Activated T-helper 17 cell treated with anti-CD3 and anti-CD28 coated beads, Interleukin-2, amount 50 U/mL, for 72 hours (primary cell): ENCODE data around the gene CXCR4. TPM values are rescaled to one million over a fixed set of nuclear protein-coding genes. Genes with fewer than 3 reads are reported as not detected.
A peak's percentile ranks its signal among the peaks of the same experiment; 100 is the strongest.
"Not testable (repeated sequence)": the region's sequence is repeated elsewhere in the genome, so short reads cannot be mapped to it uniquely, and the experiment has no call there.

Source experiments
- ATAC-seq: fragments of 150-1000 bp; cut with Tn5 transposase; replicated peaks from 2 replicates; pipeline ENCODE4 v1.10.0; 2021; ENCODE audit warnings: mild to moderate bottlenecking, moderate library complexity
- H3K27ac Mint-ChIP-seq: one replicate; pipeline ENCODE4 v1.8.0; 2022; ENCODE audit warnings: mixed read lengths
- H3K27me3 Mint-ChIP-seq: one replicate; pipeline ENCODE4 v1.8.0; 2022; ENCODE audit warnings: mixed read lengths
- H3K36me3 Mint-ChIP-seq: one replicate; pipeline ENCODE4 v1.8.0; 2022; ENCODE audit warnings: low read depth, mild to moderate bottlenecking, mixed read lengths
- H3K4me1 Mint-ChIP-seq: one replicate; pipeline ENCODE4 v1.8.0; 2022; ENCODE audit warnings: mixed read lengths
- H3K4me3 Mint-ChIP-seq: one replicate; pipeline ENCODE4 v1.8.0; 2022; ENCODE audit warnings: mild to moderate bottlenecking, mixed read lengths
- H3K9me3 Mint-ChIP-seq: one replicate; pipeline ENCODE4 v1.8.0; 2022; ENCODE audit warnings: mixed read lengths
- total RNA-seq, 2 donors: library from RNA; stranded (reverse); gene quantifications; one replicate each; pipeline ENCODE4 v1.2.3, GENCODE V29; 2022

CXCR4 gene
- total RNA-seq, 2 donors from 2014 or later, result 330 to 360 TPM

- Mint-ChIP-seq H3K27me3 (no peaks in the 10 kb centered on the region), H3K36me3 (peaks cover 63% of the 10 kb centered on the region), H3K27ac (peak overlapping the region; percentile 73), H3K4me3 (peak overlapping the region; percentile 94), H3K4me1 (peaks cover 28% of the 10 kb centered on the region), H3K9me3 (no peaks in the 10 kb centered on the region)
- ATAC-seq, result no peak
Observed at GRCh38 chr2:136113209-136113971, 4.6 kb downstream of the CXCR4 start.

GRCh38 chr2:136112317-136113208, 5.4 kb downstream of the CXCR4 start:
- no peak for ATAC-seq
- Mint-ChIP-seq H3K4me1 (peaks cover 28% of the 10 kb centered on the region), H3K27me3 (no peaks in the 10 kb centered on the region), H3K4me3 (no peak overlapping the region), H3K9me3 (no peaks in the 10 kb centered on the region), H3K27ac (peak overlapping the region; percentile 67), H3K36me3 (peaks cover 55% of the 10 kb centered on the region)

- Mint-ChIP-seq H3K4me1 (peaks cover 34% of the 10 kb centered on the region), H3K27me3 (no peaks in the 10 kb centered on the region), H3K4me3 (no peak overlapping the region), H3K9me3 (no peaks in the 10 kb centered on the region), H3K27ac (no peak overlapping the region), H3K36me3 (peaks cover 46% of the 10 kb centered on the region)
- no peak for ATAC-seq
Observed at GRCh38 chr2:136111711-136112110, 6.2 kb downstream of the CXCR4 start.

- Mint-ChIP-seq H3K27me3 (no peaks in the 10 kb centered on the region), H3K4me1 (peaks cover 33% of the 10 kb centered on the region), H3K27ac (no peak overlapping the region), H3K4me3 (no peak overlapping the region), H3K36me3 (peaks cover 34% of the 10 kb centered on the region), H3K9me3 (no peaks in the 10 kb centered on the region)
- no peak for ATAC-seq
Observed at GRCh38 chr2:136110526-136110925, 7.4 kb downstream of the CXCR4 start.

GRCh38 chr2:136108463-136108862, 9.5 kb downstream of the CXCR4 start:
- no peak for ATAC-seq
- Mint-ChIP-seq H3K36me3 (peaks cover 14% of the 10 kb centered on the region), H3K4me1 (peaks cover 15% of the 10 kb centered on the region)

GRCh38 chr2:136107051-136108033, 10.6 kb downstream of the CXCR4 start:
- peaks cover 3% of the 10 kb centered on the region for H3K36me3 Mint-ChIP-seq
- peak; percentile 82 for ATAC-seq
- H3K4me1 Mint-ChIP-seq, result peaks cover 8% of the 10 kb centered on the region
- H3K27ac Mint-ChIP-seq, result peak overlapping the region; percentile 31
- no peak overlapping the region for H3K4me3 Mint-ChIP-seq
- no peaks in the 10 kb centered on the region for H3K27me3 Mint-ChIP-seq
- H3K9me3 Mint-ChIP-seq, result no peaks in the 10 kb centered on the region

More at GRCh38 chr2:136108463-136108862, 9.5 kb downstream of the CXCR4 start:
- H3K27ac Mint-ChIP-seq, result no peak overlapping the region
- no peaks in the 10 kb centered on the region for H3K27me3 Mint-ChIP-seq
- H3K9me3 Mint-ChIP-seq, result no peaks in the 10 kb centered on the region
- H3K4me3 Mint-ChIP-seq, result no peak overlapping the region

- Mint-ChIP-seq H3K27ac (no peak overlapping the region), H3K4me1 (peaks cover 6% of the 10 kb centered on the region), H3K36me3 (no peaks in the 10 kb centered on the region), H3K27me3 (no peaks in the 10 kb centered on the region), H3K9me3 (no peaks in the 10 kb centered on the region), H3K4me3 (no peak overlapping the region)
- no peak for ATAC-seq
Observed at GRCh38 chr2:136106505-136106904, 11.4 kb downstream of the CXCR4 start.

GRCh38 chr2:136104977-136105376, 13.0 kb downstream of the CXCR4 start:
- H3K4me1 Mint-ChIP-seq, result peaks cover 17% of the 10 kb centered on the region
- ATAC-seq, result no peak
- H3K9me3 Mint-ChIP-seq, result peaks cover 5% of the 10 kb centered on the region
- H3K4me3 Mint-ChIP-seq, result no peak overlapping the region
- H3K27ac Mint-ChIP-seq, result no peak overlapping the region
- H3K36me3 Mint-ChIP-seq, result no peaks in the 10 kb centered on the region
- H3K27me3 Mint-ChIP-seq, result no peaks in the 10 kb centered on the region

- H3K27ac Mint-ChIP-seq, result peak overlapping the region; percentile 28
- no peaks in the 10 kb centered on the region for H3K36me3 Mint-ChIP-seq
Observed at GRCh38 chr2:136101042-136101441, 16.9 kb downstream of the CXCR4 start.

GRCh38 chr2:136098441-136098840, 19.5 kb downstream of the CXCR4 start:
- H3K36me3 Mint-ChIP-seq, result no peaks in the 10 kb centered on the region
- no peak for ATAC-seq
- no peaks in the 10 kb centered on the region for H3K27me3 Mint-ChIP-seq
- H3K4me3 Mint-ChIP-seq, result no peak overlapping the region
- no peak overlapping the region for H3K27ac Mint-ChIP-seq
- H3K4me1 Mint-ChIP-seq, result peaks cover 11% of the 10 kb centered on the region
- H3K9me3 Mint-ChIP-seq, result peaks cover 5% of the 10 kb centered on the region

More at GRCh38 chr2:136101042-136101441, 16.9 kb downstream of the CXCR4 start:
- H3K4me3 Mint-ChIP-seq, result peak overlapping the region; percentile 11
- peaks cover 5% of the 10 kb centered on the region for H3K9me3 Mint-ChIP-seq
- ATAC-seq, result peak; percentile 97
- peaks cover 11% of the 10 kb centered on the region for H3K4me1 Mint-ChIP-seq
- H3K27me3 Mint-ChIP-seq, result no peaks in the 10 kb centered on the region

- Mint-ChIP-seq H3K4me3 (no peak overlapping the region), H3K36me3 (no peaks in the 10 kb centered on the region), H3K27ac (no peak overlapping the region), H3K9me3 (no peaks in the 10 kb centered on the region), H3K27me3 (no peaks in the 10 kb centered on the region), H3K4me1 (peaks cover 18% of the 10 kb centered on the region)
- ATAC-seq, result no peak
Observed at GRCh38 chr2:136093583-136093982, 24.4 kb downstream of the CXCR4 start.

- Mint-ChIP-seq H3K4me3 (peak overlapping the region; percentile 12), H3K27ac (peak overlapping the region; percentile 39), H3K4me1 (peaks cover 18% of the 10 kb centered on the region), H3K36me3 (no peaks in the 10 kb centered on the region), H3K9me3 (no peaks in the 10 kb centered on the region), H3K27me3 (no peaks in the 10 kb centered on the region)
- no peak for ATAC-seq
Observed at GRCh38 chr2:136091899-136092298, 26.1 kb downstream of the CXCR4 start.

GRCh38 chr2:136087901-136088460, 30.0 kb downstream of the CXCR4 start:
- H3K27me3 Mint-ChIP-seq, H3K9me3 Mint-ChIP-seq, H3K4me3 Mint-ChIP-seq, H3K36me3 Mint-ChIP-seq, H3K27ac Mint-ChIP-seq, ATAC-seq: not testable (repeated sequence)
- peaks cover 17% of the 10 kb centered on the region for H3K4me1 Mint-ChIP-seq
